AG09319 (cell line): ENCODE results near the gene ZBTB20.

Source experiments
- DNase-seq: peaks from one replicate; pipeline ENCODE4 v3.0.0-alpha.2; 2010; ENCODE audit warnings: low read depth; ENCODE audit errors: extremely low read depth
- CTCF ChIP-seq: IDR thresholded peaks from 2 replicates; pipeline ENCODE4 v1.5.1; 2011; ENCODE audit warnings: low read depth, mild to moderate bottlenecking, inconsistent platforms, low read length, moderate library complexity

The ZBTB20 gene

DNA sequence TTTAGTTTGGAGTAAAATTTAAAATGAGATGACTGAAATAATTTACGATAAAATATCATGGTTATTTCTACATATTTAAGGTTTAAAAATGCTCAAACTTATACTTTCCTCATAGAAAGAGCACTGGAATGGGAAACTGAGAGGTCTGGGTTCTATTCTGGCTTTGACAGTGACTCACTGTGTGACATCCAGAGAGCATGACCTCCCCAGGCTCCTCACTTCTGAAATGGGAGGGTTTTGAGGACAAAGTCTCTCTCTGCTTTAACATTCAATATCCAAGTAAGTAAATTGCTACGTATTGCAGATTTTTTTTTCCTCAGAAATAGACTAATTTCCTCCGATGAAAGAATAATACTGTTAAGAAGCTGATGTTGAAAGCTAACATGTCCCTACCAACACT, 618.6 kb downstream of the ZBTB20 start:
- TF ChIP-seq CTCF, result no peak

DNA sequence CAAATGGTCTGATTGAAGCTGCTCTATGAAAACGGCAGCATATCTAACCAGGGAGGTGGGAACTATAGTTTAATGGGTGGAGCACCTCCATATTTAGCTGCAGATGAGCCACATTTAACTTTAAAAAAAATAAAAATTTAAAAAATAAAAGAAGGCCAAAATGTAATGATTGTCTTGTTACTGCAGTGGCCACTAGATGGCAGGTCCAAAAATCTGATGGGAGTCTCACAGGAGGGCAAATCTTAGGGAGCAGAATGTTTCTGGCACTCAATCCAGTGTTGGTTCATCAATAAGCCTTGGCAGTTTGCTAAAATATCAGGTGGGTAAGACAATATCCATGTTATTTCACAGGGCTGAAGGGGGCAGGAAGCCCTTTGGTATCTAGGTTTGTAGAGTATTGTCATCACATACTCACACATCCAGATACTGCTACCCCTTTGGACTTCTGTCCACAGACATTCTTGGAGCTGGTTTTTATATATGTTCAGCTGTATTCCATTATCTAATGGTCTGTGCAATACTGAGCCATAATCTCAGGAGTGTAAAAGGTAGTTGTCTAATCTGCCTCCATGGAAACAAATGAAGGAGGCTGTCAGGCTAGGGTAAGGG, 619.9 kb downstream of the ZBTB20 start:
- peak; percentile 55 for TF ChIP-seq CTCF
- DNase-seq, result no peak

More for the DNA sequence above, 618.6 kb downstream of the ZBTB20 start:
- no peak for DNase-seq

- no peak for DNase-seq
- TF ChIP-seq CTCF, result no peak
Measured at GRCh38 chr3:114525278-114525677, 621.8 kb downstream of the ZBTB20 start.

DNA sequence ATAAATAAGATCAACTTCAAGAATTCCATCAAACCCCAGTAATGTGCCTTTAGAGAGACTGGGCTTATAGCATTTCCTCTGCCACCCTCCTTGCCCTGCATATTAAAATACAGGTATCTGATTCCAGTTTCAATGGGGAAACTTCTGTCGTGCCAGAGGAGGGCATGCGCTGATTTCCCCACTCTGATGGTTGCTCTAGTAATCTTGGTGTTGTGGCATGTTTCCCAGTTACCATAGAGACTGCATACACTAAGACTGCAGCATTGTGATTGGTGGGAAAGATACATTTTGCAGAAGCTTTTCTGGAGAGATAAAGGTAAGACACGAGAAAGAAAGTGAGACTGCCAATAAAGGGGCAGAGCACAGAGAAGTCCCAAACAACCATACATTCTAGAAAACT, 627.7 kb downstream of the ZBTB20 start:
- no peak for TF ChIP-seq CTCF
- DNase-seq, result peak; percentile 51

DNA sequence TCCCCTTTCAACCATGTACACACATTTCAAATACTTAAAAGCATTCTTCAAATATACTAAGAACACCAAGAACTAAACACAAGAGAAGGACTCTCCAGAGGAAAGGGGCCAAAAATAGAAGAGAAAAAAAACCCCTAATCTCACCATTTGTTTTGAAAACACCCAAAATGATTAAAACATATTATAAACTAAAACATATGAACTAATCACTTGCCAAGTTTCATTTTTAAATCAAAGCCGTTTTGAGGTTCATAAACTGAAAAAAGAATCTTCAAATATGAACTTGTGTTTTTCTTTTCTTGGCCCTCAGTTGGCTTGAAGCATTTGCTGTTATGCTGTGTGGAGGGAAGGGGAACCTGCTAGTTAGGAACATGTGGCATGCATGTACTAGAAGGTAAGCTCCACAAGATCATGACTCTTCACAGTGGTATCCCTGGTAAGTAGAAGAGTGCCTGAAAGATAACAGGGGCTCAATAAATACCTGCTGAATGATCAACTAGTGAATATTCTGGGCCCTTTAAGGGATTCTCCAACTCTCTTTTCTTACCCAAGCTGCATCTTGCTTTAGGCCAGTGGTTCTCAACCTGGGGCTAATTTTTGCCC, 628.8 kb downstream of the ZBTB20 start:
- no peak for DNase-seq
- no peak for TF ChIP-seq CTCF

DNA sequence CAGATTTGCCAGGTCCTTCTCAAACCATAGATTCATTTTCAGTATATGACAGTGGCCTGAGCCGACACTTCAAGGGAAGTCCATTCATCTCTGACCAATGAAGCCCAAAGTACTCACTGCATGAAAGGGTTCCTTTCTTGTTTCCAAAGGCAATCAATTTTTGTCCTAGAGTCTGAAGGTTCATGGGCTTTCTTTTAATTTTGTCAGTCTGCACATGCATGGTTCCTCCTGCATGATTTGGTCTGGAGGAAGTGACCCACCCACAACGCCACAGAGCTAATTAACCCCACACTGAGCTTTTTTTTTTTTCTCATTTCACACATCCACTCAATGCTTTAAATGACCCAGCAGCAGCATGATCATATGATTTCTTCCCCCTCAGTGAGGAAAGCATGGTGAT, 636.9 kb downstream of the ZBTB20 start:
- no peak for TF ChIP-seq CTCF

DNA sequence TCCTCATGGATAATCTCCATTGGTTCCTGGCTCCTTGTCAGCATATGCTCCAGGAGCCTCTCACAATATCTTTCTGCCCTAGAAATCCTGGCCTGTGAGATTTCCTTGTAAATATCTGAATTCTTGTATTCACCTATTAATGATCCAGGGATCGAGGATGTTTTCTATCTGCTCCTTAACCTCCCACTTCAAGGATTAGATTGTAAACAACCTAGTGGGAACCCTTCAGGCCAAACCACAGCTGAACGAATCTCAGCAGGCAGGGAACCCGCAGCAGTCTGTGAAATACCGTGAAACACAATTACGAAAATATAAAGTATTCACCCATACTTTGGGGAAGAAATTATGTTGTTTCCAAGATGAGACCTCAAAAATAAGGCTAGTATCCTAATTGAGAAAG, 637.3 kb downstream of the ZBTB20 start:
- DNase-seq, result no peak

More for the DNA sequence above, 636.9 kb downstream of the ZBTB20 start:
- DNase-seq, result no peak

More for the DNA sequence above, 637.3 kb downstream of the ZBTB20 start:
- no peak for TF ChIP-seq CTCF
